Small intestine (tissue), 16 donors: ENCODE measurements around the gene USP43. TPM values are rescaled to one million over a fixed set of nuclear protein-coding genes. Genes with fewer than 3 reads are reported as not detected.
"Not testable (repeated sequence)": the region's sequence is repeated elsewhere in the genome, so short reads cannot be mapped to it uniquely, and the experiment has no call there.

Experiments
- DNase-seq, 2 donors: peaks; one replicate each; pipeline versions ENCODE4 v3.0.0 to v3.0.0-alpha.2; 2013
- FAIRE-seq: peaks from 2 replicates; lab custom pipeline; 2012; peaks lifted over from hg19 to GRCh38; lab: Jason Lieb, UNC
- H3K27ac ChIP-seq, 3 donors: one replicate each; pipeline ENCODE4 v1.5.1; 2013; ENCODE audit warnings: low read length in 2 of 3, mild to moderate bottlenecking in 2 of 3, control low read depth in 1 of 3, inconsistent platforms in 1 of 3, low read depth in 1 of 3, moderate library complexity in 1 of 3
- H3K27me3 ChIP-seq, 3 donors: one replicate each; pipeline ENCODE4 v1.6.1; 2013; ENCODE audit warnings: low read length in 3 of 3, inconsistent platforms in 1 of 3; ENCODE audit not compliant: control insufficient read depth in 3 of 3, insufficient read depth in 3 of 3
- H3K36me3 ChIP-seq, 3 donors: one replicate each; pipeline ENCODE4 v1.6.1; 2013; ENCODE audit warnings: low read length in 3 of 3, inconsistent platforms in 1 of 3, low read depth in 1 of 3, mild to moderate bottlenecking in 1 of 3, moderate library complexity in 1 of 3; ENCODE audit not compliant: control insufficient read depth in 3 of 3, insufficient read depth in 2 of 3
- H3K4me1 ChIP-seq, 3 donors: one replicate each; pipeline ENCODE4 v1.6.1; 2013; ENCODE audit warnings: low read length in 2 of 3, inconsistent platforms in 1 of 3, low read depth in 1 of 3, mild to moderate bottlenecking in 1 of 3, moderate library complexity in 1 of 3; ENCODE audit not compliant: control insufficient read depth in 3 of 3, insufficient read depth in 2 of 3
- H3K4me3 ChIP-seq, 3 donors: one replicate each; pipeline ENCODE4 v1.5.1; 2013; ENCODE audit warnings: low read length in 3 of 3, control low read depth in 1 of 3, inconsistent platforms in 1 of 3, low read depth in 1 of 3, mild to moderate bottlenecking in 1 of 3, moderate library complexity in 1 of 3
- H3K9me3 ChIP-seq, 2 donors: one replicate each; pipeline ENCODE4 v1.6.1; 2013; ENCODE audit warnings: low read depth in 1 of 2, low read length in 1 of 2; ENCODE audit not compliant: control insufficient read depth in 2 of 2, insufficient read depth in 1 of 2
- WGBS, 3 donors: extraction: QIAGEN DNeasy Blood & Tissue Kit; methylation state at CpG; one replicate each; pipeline ENCODE4 v1.1.7; 2013; 5-methylcytosine and 5-hydroxymethylcytosine counted together
- long read RNA-seq, 10 donors: transcript quantifications; one replicate each; lab custom pipeline, GENCODE V29; 2026
- polyA plus RNA-seq, 4 donors: library from polyadenylated mRNA; stranded (reverse) in 3 of 4; unstranded in 1 of 4; fragments of 200-250 nt in 3 of 4; fragments of 120-200 nt in 1 of 4; gene quantifications; one replicate each; pipeline versions ENCODE4 v1.2.1 to v1.2.3, GENCODE V29; 2013
- donor health status: healthy with polysubstance abuse.
- donor health status: control.
- donor health status: control.
- donor health status: Bipolar disorder and iron deficiency.
- donor health status: healthy.

Gene USP43
- polyA plus RNA-seq, result 10 to 100 TPM in 2 of 4 donors, 1 to 10 TPM in 2; 4.5 to 16.1 (median 8.3) TPM
- long read RNA-seq, donor 1, result 0 reads
- long read RNA-seq, donor 2, result 0 reads
- long read RNA-seq, donor 3, result 0 reads
- long read RNA-seq, donor 4, result 0 reads
- long read RNA-seq, donor 5, result 0 reads
- long read RNA-seq, donor 6, full-length matches to known transcripts, result 1 of 1 reads
- long read RNA-seq, donor 6, partial matches to known transcripts, result 0 of 1 reads
- long read RNA-seq, donor 6, other reads (novel, unspliced or antisense), result 0 of 1 reads
- long read RNA-seq, donor 7, result 0 reads
- long read RNA-seq, donor 8, result 0 reads
- long read RNA-seq, donor 9, result 0 reads
- long read RNA-seq, donor 10, result 0 reads

- H3K27me3 ChIP-seq, result peaks cover 0 to 8% (median 0%) of the 10 kb centered on the region in 3 donors
- FAIRE-seq, result no peak
Observed at GRCh38 chr17:9644910-9645751, at the start of gene USP43. Gene USP43 (plus strand): TSS chr17:9645517. CDS start chr17:9645633, 116 bp downstream.

GRCh38 chr17:9597638-9598037 is 47.7 kb upstream of the USP43 start:
- not testable (repeated sequence) for H3K27ac ChIP-seq, H3K9me3 ChIP-seq, H3K4me1 ChIP-seq, H3K36me3 ChIP-seq, FAIRE-seq, H3K27me3 ChIP-seq, H3K4me3 ChIP-seq, DNase-seq
- 87 to 89% (median 89%) methylated on average over 5 of the region's 5 CpGs for WGBS, 3 donors

More at GRCh38 chr17:9644910-9645751, at the start of gene USP43:
- Histone ChIP-seq H3K4me1 (peaks cover 0 to 8% (median 0%) of the 10 kb centered on the region in 3 donors), H3K27ac (peak within 1 kb of the TSS; percentile 97 to 100 (median 99)), H3K36me3 (no peaks in the 10 kb centered on the region), H3K4me3 (peak within 1 kb of the TSS; percentile 56 to 96 (median 79)), H3K9me3 (peaks cover 0 to 2% of the 10 kb centered on the region in 2 donors)
- 0 to 1% (median 1%) methylated on average over 44 to 72 of the region's 72 CpGs for WGBS, 3 donors
- peak; percentile 85 to 92 for DNase-seq

- Histone ChIP-seq H3K36me3 (no peaks in the 10 kb centered on the region), H3K4me1 (no peaks in the 10 kb centered on the region), H3K4me3 (no peak overlapping the region), H3K9me3 (no peaks in the 10 kb centered on the region), H3K27me3 (no peaks in the 10 kb centered on the region), H3K27ac (no peak overlapping the region)
- FAIRE-seq (no peak), DNase-seq (no peak)
- 83 to 88% (median 83%) methylated on average over 4 of the region's 4 CpGs for WGBS, 3 donors
Observed at GRCh38 chr17:9598661-9599060, 46.7 kb upstream of the USP43 start.

GRCh38 chr17:9604583-9604982 is 40.7 kb upstream of the USP43 start:
- not testable (repeated sequence) for H3K27ac ChIP-seq, H3K36me3 ChIP-seq, H3K9me3 ChIP-seq, DNase-seq, FAIRE-seq, H3K4me1 ChIP-seq, H3K27me3 ChIP-seq, H3K4me3 ChIP-seq
- 81 to 87% (median 86%) methylated on average over 5 of the region's 5 CpGs for WGBS, 3 donors

- DNase-seq (no peak), FAIRE-seq (no peak)
- Histone ChIP-seq H3K36me3 (no peaks in the 10 kb centered on the region), H3K27me3 (no peaks in the 10 kb centered on the region), H3K4me3 (no peak overlapping the region), H3K27ac (no peak overlapping the region), H3K4me1 (no peaks in the 10 kb centered on the region), H3K9me3 (no peaks in the 10 kb centered on the region)
- WGBS, 3 donors, result 86 to 87% (median 87%) methylated on average over 6 of the region's 6 CpGs
Observed at GRCh38 chr17:9606453-9606852, 38.9 kb upstream of the USP43 start.

- H3K27ac ChIP-seq, H3K36me3 ChIP-seq, H3K4me3 ChIP-seq, DNase-seq, H3K9me3 ChIP-seq, FAIRE-seq, H3K4me1 ChIP-seq, H3K27me3 ChIP-seq: not testable (repeated sequence)
- 75 to 79% (median 78%) methylated on average over 5 of the region's 5 CpGs for WGBS, 3 donors
Observed at GRCh38 chr17:9607058-9607457, 38.3 kb upstream of the USP43 start.

- WGBS, 3 donors, result 48 to 69% (median 60%) methylated on average over 2 of the region's 2 CpGs
- H3K4me1 ChIP-seq, result no peaks in the 10 kb centered on the region
- no peak overlapping the region for H3K4me3 ChIP-seq
- no peak for DNase-seq
- no peak for FAIRE-seq
- H3K36me3 ChIP-seq, result no peaks in the 10 kb centered on the region
- H3K27me3 ChIP-seq, result no peaks in the 10 kb centered on the region
- no peaks in the 10 kb centered on the region for H3K9me3 ChIP-seq
- H3K27ac ChIP-seq, result no peak overlapping the region
Observed at GRCh38 chr17:9611557-9611956, 33.8 kb upstream of the USP43 start.

- H3K27ac ChIP-seq, result no peak overlapping the region
- no peaks in the 10 kb centered on the region for H3K9me3 ChIP-seq
- DNase-seq (no peak), FAIRE-seq (no peak)
- no peaks in the 10 kb centered on the region for H3K4me1 ChIP-seq
- H3K27me3 ChIP-seq, result no peaks in the 10 kb centered on the region
- H3K36me3 ChIP-seq, result no peaks in the 10 kb centered on the region
- WGBS, 3 donors, result 68 to 77% (median 74%) methylated on average over 9 of the region's 9 CpGs
- no peak overlapping the region for H3K4me3 ChIP-seq
Observed at GRCh38 chr17:9612006-9612405, 33.3 kb upstream of the USP43 start.
